G401.6 (cell line): ENCODE results near the gene UCKL1.

ENCODE experiments used
- FAIRE-seq: peaks from 2 replicates; lab custom pipeline; 2012; peaks lifted over from hg19 to GRCh38; lab: Jason Lieb, UNC

Gene UCKL1

GRCh38 chr20:63890201-63890576 lies 66.0 kb downstream of the UCKL1 start:
- FAIRE-seq, result no peak
